GM12878 (cell line): ENCODE measurements around the gene C3orf49.

Experiments
- BHLHE40 ChIP-seq, 2 experiments: fragments of 450-650 bp in 1 of 2; IDR thresholded peaks; 2 replicates each; pipeline ENCODE4 v1.6.1; 2011 to 2017; ENCODE audit warnings: low read depth in 2 of 2, borderline replicate concordance in 1 of 2, improper control_type of control experiment in 1 of 2, low read length in 1 of 2, mild to moderate bottlenecking in 1 of 2
- CBFB ChIP-seq: IDR thresholded peaks from 2 replicates; pipeline ENCODE4 v1.6.1; 2016; ENCODE audit warnings: antibody characterized with exemption, low read depth
- CTCF ChIP-seq, 3 experiments: IDR thresholded peaks in 2 of 3; conservative IDR thresholded peaks in 1 of 3; 2 replicates each; pipeline ENCODE4 v1.5.1; 2011; ENCODE audit warnings: low read depth in 3 of 3, low read length in 3 of 3, mild to moderate bottlenecking in 3 of 3, control low read depth in 2 of 3, moderate library complexity in 2 of 3, inconsistent platforms in 1 of 3, mixed read lengths in 1 of 3; ENCODE audit not compliant: control insufficient read depth in 2 of 3, insufficient read depth in 1 of 3; ENCODE audit errors: extremely low read depth in 1 of 3
- EP300 ChIP-seq, 2 experiments: fragments of 150-350 bp in 1 of 2; IDR thresholded peaks; 2 replicates each; pipeline ENCODE4 v1.6.1; 2011 to 2012; ENCODE audit warnings: low read depth in 2 of 2, low read length in 2 of 2, borderline replicate concordance in 1 of 2, improper control_type of control experiment in 1 of 2, inconsistent platforms in 1 of 2; ENCODE audit not compliant: control insufficient read depth in 1 of 2
- NFIC ChIP-seq: IDR thresholded peaks from 2 replicates; pipeline ENCODE4 v1.6.1; 2012; ENCODE audit warnings: low read depth, mild to moderate bottlenecking, inconsistent platforms, low read length, moderate library complexity
- NRF1 ChIP-seq: conservative IDR thresholded peaks from 2 replicates; pipeline ENCODE4 v1.6.1; 2011; ENCODE audit warnings: mild to moderate bottlenecking, low read depth, low read length, improper control_type of control experiment
- POLR2A ChIP-seq: IDR thresholded peaks from 2 replicates; pipeline ENCODE4 v1.6.1; 2011; ENCODE audit warnings: low read depth, mild to moderate bottlenecking, low read length
- SIN3A ChIP-seq: IDR thresholded peaks from 2 replicates; pipeline ENCODE4 v1.6.1; 2012; ENCODE audit warnings: low read depth, low read length, improper control_type of control experiment
- TARDBP ChIP-seq: IDR thresholded peaks from 2 replicates; pipeline ENCODE4 v1.6.1; 2016; ENCODE audit warnings: borderline replicate concordance
- TCF12 ChIP-seq: IDR thresholded peaks from 2 replicates; pipeline ENCODE4 v1.6.1; 2011; ENCODE audit warnings: low read depth, mild to moderate bottlenecking, low read length
- TCF7 ChIP-seq: IDR thresholded peaks from 2 replicates; pipeline ENCODE4 v1.6.1; 2014; ENCODE audit warnings: antibody characterized with exemption, borderline replicate concordance

- no peak for TF ChIP-seq CTCF (IDR thresholded peaks at IDR 0.05 in 2 of 3, conservative IDR thresholded peaks at IDR 0.05 in 1 of 3; ENCODE audit: control insufficient read depth in 2 of 3, extremely low read depth in 1 of 3, insufficient read depth in 1 of 3, low read depth in 3 of 3, low read length in 3 of 3)
- TF ChIP-seq CBFB = no peak
- no peak for TF ChIP-seq TCF7
- TF ChIP-seq TARDBP = no peak
- TF ChIP-seq SIN3A = no peak
- no peak for TF ChIP-seq NFIC
- no peak for TF ChIP-seq EP300 (IDR thresholded peaks at IDR 0.05; ENCODE audit: borderline replicate concordance in 1 of 2, control insufficient read depth in 1 of 2, low read depth in 2 of 2, low read length in 2 of 2)
- TF ChIP-seq POLR2A = no peak
- no peak for TF ChIP-seq NRF1
- TF ChIP-seq BHLHE40 (IDR thresholded peaks at IDR 0.05; ENCODE audit: borderline replicate concordance in 1 of 2, low read depth in 2 of 2, low read length in 1 of 2) = no peak
- no peak for TF ChIP-seq TCF12
Observed at GRCh38 chr3:63853106-63853505, 34.0 kb downstream of the C3orf49 start.
